ENCODE measurements around the gene RDH5.

GRCh38 chr12:55675666-55676065, 44.5 kb upstream of the RDH5 start:
- no peak for TF ChIP-seq CTCF (conservative IDR thresholded peaks at IDR 0.05)
- TF ChIP-seq EZH2 (IDR thresholded peaks at IDR 0.05; ENCODE audit: low read depth) = no peak
